ENCODE measurements around the gene DPCD. TPM values are rescaled to one million over a fixed set of nuclear protein-coding genes. Genes with fewer than 3 reads are reported as not detected.
"Not testable (repeated sequence)": the region's sequence is repeated elsewhere in the genome, so short reads cannot be mapped to it uniquely, and the experiment has no call there.

The DPCD gene
- total RNA-seq, 1 donor from 2014 or later = 7.2 TPM

DNA sequence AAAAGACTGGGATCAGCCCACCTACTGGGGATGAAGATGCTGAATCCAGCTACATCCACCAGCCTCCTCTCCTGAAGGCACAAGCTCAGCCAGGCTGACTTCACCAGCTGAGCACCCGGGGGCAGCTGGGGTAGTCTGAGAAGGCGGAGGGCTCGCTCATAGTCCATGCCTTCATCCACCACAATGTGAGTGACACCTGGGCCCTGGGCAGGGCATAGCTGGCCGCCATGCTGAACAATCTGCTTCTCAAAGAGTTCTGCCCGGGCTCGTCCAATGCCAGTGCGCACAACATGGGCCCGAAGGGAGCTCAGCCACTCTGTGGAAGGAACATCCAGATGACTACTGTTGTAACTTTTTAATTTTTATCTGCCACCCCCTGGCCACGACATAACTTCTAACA, 2.3 kb upstream of the DPCD start:
- no peak overlapping the region for H3K27ac ChIP-seq
- no peak for TF ChIP-seq CTCF (IDR thresholded peaks at IDR 0.05)
- no peaks in the 10 kb centered on the region for H3K9me3 ChIP-seq
- no peak overlapping the region for H3K4me3 ChIP-seq
- H3K27me3 ChIP-seq = no peaks in the 10 kb centered on the region
- H3K4me1 ChIP-seq = peaks cover 12% of the 10 kb centered on the region
- H3K36me3 ChIP-seq = peaks cover 36% of the 10 kb centered on the region
- intact Hi-C loops (cut with DNase I) = no loop called here
- DNase-seq (no peak), ATAC-seq (no peak)

DNA sequence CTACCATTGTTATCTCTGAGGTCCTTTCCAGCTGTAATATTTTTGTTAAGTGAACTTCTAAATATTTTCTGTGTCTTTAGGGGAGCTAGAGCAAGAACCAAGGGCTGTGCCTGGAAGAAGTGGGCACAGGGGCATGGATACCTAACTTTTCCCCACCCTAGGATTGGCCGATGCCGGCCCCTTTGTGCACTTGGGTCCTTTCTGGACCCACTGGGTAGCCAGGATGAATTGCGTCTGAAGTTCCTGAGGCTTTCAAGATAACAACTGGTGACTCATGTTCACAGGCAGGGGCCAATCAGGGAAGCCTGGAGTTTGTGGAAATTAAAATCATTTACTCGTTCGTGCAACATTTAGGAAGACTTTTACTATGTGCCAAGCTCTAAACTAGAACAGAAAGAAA, 758 bp downstream of the DPCD start:
- no peak for DNase-seq
- H3K27ac ChIP-seq = no peak overlapping the region
- H3K9me3 ChIP-seq = no peaks in the 10 kb centered on the region
- no peaks in the 10 kb centered on the region for H3K27me3 ChIP-seq
- ATAC-seq = no peak
- H3K4me3 ChIP-seq = peak overlapping the region; percentile 99
- peaks cover 18% of the 10 kb centered on the region for H3K36me3 ChIP-seq
- intact Hi-C loops (cut with DNase I) = no loop called here
- H3K4me1 ChIP-seq = peaks cover 12% of the 10 kb centered on the region
- no peak for TF ChIP-seq CTCF (IDR thresholded peaks at IDR 0.05)

GRCh38 chr10:101593331-101593730, 5.2 kb downstream of the DPCD start:
- H3K9me3 ChIP-seq; H3K36me3 ChIP-seq; H3K27me3 ChIP-seq; DNase-seq; H3K27ac ChIP-seq; H3K4me1 ChIP-seq; intact Hi-C loops (cut with DNase I); H3K4me3 ChIP-seq: not testable (repeated sequence)
- peak; percentile 78 for ATAC-seq

DNA sequence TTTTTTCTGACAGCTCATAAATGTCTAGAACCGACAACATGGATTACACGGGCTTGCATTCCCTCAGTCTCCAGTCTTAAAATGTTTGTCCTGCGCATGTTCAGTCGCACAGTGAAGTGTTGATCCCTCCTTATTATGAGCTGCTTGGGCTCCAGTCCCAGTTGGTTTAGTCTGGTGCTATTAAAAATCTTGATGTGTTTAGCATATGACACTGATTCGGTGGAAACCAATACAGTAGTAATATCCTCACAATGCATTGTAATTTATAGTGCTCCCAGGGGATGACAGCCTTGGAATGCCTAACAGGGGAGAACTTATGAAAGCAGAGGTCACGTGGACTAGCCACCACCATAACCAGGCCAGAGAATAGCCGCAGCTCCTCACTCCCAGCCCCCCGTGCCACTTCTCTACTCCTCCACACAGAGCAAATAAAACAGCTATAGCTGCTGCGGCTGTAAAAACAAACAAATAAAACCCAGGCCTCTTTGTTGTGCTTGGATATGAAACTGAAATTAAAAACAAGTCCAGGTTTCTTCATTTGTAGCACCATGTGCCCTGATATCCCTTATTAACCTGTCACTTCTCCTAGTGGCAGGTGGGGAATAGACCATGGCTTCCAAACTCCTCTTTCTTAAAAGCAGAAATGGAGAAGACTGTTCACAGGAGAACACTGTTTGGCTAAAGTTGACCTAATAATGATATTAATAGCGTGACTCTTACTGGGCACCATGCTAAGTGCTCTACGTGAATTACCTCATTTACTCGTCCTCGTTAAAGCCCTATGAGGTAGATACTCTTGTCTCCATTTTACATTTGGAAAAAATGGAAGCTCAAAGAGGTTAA, 7.7 kb downstream of the DPCD start:
- no peaks in the 10 kb centered on the region for H3K36me3 ChIP-seq
- no peak for TF ChIP-seq CTCF (IDR thresholded peaks at IDR 0.05)
- intact Hi-C loops (cut with DNase I) = no loop called here
- H3K9me3 ChIP-seq = no peaks in the 10 kb centered on the region
- ATAC-seq (no peak), DNase-seq (no peak)
- no peak overlapping the region for H3K4me3 ChIP-seq
- H3K4me1 ChIP-seq = no peaks in the 10 kb centered on the region
- H3K27me3 ChIP-seq = no peaks in the 10 kb centered on the region
- no peak overlapping the region for H3K27ac ChIP-seq

DNA sequence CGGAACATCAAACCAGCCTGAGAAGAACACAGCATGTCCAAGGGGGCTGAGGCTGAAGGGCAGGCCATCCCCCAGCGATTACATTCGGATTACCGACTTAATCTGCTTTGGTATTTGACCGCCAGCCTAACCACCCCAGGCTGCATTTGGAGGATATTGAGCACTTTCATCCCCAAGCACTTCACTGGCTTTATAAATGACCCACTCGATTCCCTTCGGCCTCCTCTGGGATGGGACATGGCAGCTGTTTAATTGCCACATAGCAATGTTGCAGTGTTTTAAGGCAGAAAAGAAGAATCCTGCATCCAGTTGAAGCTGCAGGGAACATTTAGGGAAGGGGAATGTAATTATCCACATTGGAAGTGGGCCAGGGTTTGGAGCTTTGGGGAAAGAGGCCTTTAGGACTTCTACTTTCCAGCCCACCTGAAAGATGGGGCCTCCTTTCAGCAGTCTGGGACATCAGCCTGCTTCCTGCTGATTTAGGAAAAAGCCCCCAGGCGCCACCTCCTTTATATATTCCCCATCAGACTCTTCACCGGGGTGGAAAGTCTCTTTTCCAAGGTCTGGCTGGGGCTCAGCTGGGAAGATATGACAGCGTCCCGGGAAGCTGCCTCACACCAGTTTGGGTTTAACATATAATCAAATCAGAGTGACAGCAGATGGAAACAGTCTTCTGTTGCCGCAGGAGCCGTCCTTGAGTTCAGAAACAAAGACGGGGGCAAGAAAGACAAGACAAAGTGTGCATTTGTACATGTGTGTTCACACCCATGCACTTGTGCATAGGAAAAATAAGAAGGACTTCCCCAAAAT, 9.2 kb downstream of the DPCD start:
- no peak for TF ChIP-seq CTCF (IDR thresholded peaks at IDR 0.05)
- Histone ChIP-seq H3K9me3 (no peaks in the 10 kb centered on the region), H3K36me3 (no peaks in the 10 kb centered on the region), H3K27me3 (no peaks in the 10 kb centered on the region), H3K27ac (no peak overlapping the region), H3K4me1 (no peaks in the 10 kb centered on the region), H3K4me3 (no peak overlapping the region)
- ATAC-seq (no peak), DNase-seq (no peak)
- intact Hi-C loops (cut with DNase I) = no loop called here

DNA sequence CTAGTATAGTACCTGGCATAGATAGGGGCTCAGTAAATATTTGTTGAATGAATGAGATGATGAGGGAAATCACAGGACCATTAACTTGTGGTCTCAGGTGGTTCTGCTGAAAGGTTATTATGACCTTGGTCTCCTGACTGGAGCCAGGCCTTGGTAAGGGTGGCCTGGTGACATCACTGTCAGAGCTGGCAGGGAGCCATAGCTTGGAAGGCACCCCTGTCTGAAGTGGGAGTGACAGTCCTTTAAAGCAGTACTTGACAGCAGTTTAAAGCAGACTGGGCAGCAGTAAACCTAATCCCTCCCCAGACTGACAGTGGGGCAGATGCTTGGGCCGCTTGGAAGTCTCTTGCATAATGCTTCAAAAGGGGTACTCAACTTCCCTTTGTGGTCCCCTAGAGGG, 13.4 kb downstream of the DPCD start:
- DNase-seq (peak; percentile 60), ATAC-seq (peak; percentile 17)
- Histone ChIP-seq H3K4me1 (no peaks in the 10 kb centered on the region), H3K27me3 (no peaks in the 10 kb centered on the region), H3K36me3 (peaks cover 13% of the 10 kb centered on the region), H3K27ac (no peak overlapping the region), H3K4me3 (no peak overlapping the region), H3K9me3 (no peaks in the 10 kb centered on the region)
- intact Hi-C loops (cut with DNase I) = loop anchor here (5.0 kb wide), 1 partner anchor 181 kb away; the partner anchor contains the start of gene NPM3
- TF ChIP-seq CTCF (IDR thresholded peaks at IDR 0.05) = no peak
